ENCODE measurements around the gene CXCL10. TPM values are rescaled to one million over a fixed set of nuclear protein-coding genes. Genes with fewer than 3 reads are reported as not detected.
"Not testable (repeated sequence)": the region's sequence is repeated elsewhere in the genome, so short reads cannot be mapped to it uniquely, and the experiment has no call there.

Gene CXCL10
- total and polyA plus RNA-seq, 7 donors = 0.06 to 1.5 (median 0.23) TPM; not detected in 1

DNA sequence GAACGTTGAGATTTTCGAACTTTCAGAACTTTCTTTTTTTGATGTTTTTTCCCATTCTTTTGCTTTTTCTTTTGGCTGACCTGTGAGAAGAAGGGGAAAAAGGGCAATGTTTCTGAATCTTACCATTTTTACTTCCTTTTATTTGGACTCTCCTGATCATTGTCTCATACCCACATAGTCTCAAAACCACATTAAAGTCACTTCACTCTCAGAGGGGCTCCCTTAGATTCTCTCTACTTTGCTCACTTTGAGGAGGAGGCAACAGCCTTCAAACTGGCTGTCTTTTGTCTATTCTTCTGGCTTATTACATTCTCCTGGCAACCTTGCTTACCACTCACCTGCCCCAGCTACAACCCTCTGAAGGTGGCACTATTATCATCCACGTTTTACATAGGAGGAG, 19.7 kb downstream of the CXCL10 start:
- no peak overlapping the region for H3K4me3 ChIP-seq
- TF ChIP-seq, protein P1, sequence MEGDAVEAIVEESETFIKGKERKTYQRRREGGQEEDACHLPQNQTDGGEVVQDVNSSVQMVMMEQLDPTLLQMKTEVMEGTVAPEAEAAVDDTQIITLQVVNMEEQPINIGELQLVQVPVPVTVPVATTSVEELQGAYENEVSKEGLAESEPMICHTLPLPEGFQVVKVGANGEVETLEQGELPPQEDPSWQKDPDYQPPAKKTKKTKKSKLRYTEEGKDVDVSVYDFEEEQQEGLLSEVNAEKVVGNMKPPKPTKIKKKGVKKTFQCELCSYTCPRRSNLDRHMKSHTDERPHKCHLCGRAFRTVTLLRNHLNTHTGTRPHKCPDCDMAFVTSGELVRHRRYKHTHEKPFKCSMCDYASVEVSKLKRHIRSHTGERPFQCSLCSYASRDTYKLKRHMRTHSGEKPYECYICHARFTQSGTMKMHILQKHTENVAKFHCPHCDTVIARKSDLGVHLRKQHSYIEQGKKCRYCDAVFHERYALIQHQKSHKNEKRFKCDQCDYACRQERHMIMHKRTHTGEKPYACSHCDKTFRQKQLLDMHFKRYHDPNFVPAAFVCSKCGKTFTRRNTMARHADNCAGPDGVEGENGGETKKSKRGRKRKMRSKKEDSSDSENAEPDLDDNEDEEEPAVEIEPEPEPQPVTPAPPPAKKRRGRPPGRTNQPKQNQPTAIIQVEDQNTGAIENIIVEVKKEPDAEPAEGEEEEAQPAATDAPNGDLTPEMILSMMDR (IDR thresholded peaks at IDR 0.05) = no peak
- H3K27me3 ChIP-seq (ENCODE audit: insufficient read depth in 3 of 3, low read length in 2 of 3) = peaks cover 0 to 9% (median 0%) of the 10 kb centered on the region in 3 donors
- intact Hi-C loops (cut with DNase I) = no loop called here
- ATAC-seq (no peak), DNase-seq (no peak)
- H3K27ac ChIP-seq = peak overlapping the region; percentile 34
- no peaks in the 10 kb centered on the region for H3K4me1 ChIP-seq
- H3K9me3 ChIP-seq = no peaks in the 10 kb centered on the region
- H3K36me3 ChIP-seq (ENCODE audit: insufficient read depth in 1 of 2, low read depth in 1 of 2) = no peaks in the 10 kb centered on the region
- 80 to 82% (median 82%) methylated on average over 3 of the region's 3 CpGs for WGBS, 3 donors

DNA sequence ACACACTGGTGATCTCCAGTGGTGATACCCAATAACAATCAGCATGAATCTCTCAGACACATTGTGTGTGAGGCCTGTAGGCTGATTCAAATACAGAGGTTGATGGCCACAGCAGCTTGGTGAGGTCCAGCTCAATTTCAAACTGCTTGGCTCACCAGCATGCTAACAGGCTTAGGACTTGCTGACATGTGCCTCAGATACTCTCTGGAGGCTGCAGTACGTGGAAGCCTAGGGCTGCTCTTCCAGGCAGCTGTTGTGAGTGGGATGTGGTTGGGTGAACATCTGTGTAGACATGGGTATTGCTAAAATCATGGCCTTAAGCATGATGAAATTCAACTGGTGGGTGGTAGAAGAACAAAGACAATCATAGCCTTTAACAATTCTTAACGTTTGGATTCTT, 20.3 kb downstream of the CXCL10 start:
- TF ChIP-seq, protein P1 (IDR thresholded peaks at IDR 0.05) = no peak
- H3K27ac ChIP-seq = no peak overlapping the region
- ATAC-seq (peak; percentile 63 to 83 (median 68)), DNase-seq (peak in 1 of 2 donors; percentile 56)
- 28 to 51% (median 37%) methylated on average over 2 of the region's 2 CpGs for WGBS, 3 donors
- H3K9me3 ChIP-seq = no peaks in the 10 kb centered on the region
- no peak overlapping the region for H3K4me3 ChIP-seq
- H3K4me1 ChIP-seq = no peaks in the 10 kb centered on the region
- no peaks in the 10 kb centered on the region for H3K36me3 ChIP-seq (ENCODE audit: insufficient read depth in 1 of 2, low read depth in 1 of 2)
- intact Hi-C loops (cut with DNase I) = no loop called here
- peaks cover 0 to 9% (median 0%) of the 10 kb centered on the region in 3 donors for H3K27me3 ChIP-seq (ENCODE audit: insufficient read depth in 3 of 3, low read length in 2 of 3)

DNA sequence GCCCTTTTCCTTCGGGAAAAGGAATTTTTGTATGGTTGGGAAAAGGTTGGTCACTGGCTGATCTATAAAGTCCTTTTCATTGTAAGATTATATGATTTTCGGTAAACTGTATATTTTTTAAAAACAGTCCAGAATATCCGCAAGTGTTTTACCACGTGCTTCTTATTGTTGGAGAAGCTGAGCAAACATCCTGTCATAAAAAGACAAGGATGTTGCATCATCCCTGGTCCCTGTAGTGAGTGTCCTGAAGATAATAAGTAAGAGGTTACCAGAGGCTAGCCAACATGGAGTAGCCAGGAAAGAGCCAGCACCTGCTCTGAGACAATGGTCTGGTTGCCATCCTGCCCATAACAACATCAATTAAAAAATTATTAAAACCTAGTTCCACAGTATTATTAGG, 21.1 kb downstream of the CXCL10 start:
- Histone ChIP-seq H3K27ac (peak overlapping the region; percentile 23), H3K4me3 (no peak overlapping the region), H3K9me3 (no peaks in the 10 kb centered on the region), H3K27me3 (ENCODE audit: insufficient read depth in 3 of 3, low read length in 2 of 3) (peaks cover 0 to 9% (median 0%) of the 10 kb centered on the region in 3 donors), H3K4me1 (no peaks in the 10 kb centered on the region), H3K36me3 (ENCODE audit: insufficient read depth in 1 of 2, low read depth in 1 of 2) (no peaks in the 10 kb centered on the region)
- TF ChIP-seq, protein P1 (IDR thresholded peaks at IDR 0.05) = no peak
- DNase-seq (no peak), ATAC-seq (peak; percentile 39 to 75 (median 58))
- 72 to 77% (median 73%) methylated on average over 4 of the region's 4 CpGs for WGBS, 3 donors
- intact Hi-C loops (cut with DNase I) = no loop called here

DNA sequence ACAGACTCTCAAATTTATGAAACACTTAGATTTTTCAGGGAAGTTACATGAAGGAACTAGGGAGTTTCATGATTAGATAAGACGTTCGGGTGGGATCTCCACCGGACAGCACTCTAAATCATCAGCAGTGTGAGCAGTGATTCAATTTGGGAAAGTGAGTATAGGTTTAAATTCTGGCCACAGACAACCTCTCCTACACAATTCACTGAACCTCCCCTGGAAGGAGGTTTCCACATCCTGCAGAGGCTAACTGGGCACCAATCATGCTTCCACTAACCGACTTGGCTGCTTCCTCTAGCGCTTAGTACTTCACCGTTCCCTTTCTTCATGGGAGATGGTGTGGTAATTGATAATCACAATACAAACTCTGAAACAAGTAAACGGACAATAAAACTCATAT, 21.6 kb downstream of the CXCL10 start:
- no peaks in the 10 kb centered on the region for H3K36me3 ChIP-seq (ENCODE audit: insufficient read depth in 1 of 2, low read depth in 1 of 2)
- DNase-seq (no peak), ATAC-seq (no peak)
- TF ChIP-seq, protein P1 (IDR thresholded peaks at IDR 0.05) = no peak
- peaks cover 0 to 9% (median 0%) of the 10 kb centered on the region in 3 donors for H3K27me3 ChIP-seq (ENCODE audit: insufficient read depth in 3 of 3, low read length in 2 of 3)
- no peak overlapping the region for H3K4me3 ChIP-seq
- H3K4me1 ChIP-seq = no peaks in the 10 kb centered on the region
- intact Hi-C loops (cut with DNase I) = no loop called here
- H3K27ac ChIP-seq = peak overlapping the region; percentile 23
- no peaks in the 10 kb centered on the region for H3K9me3 ChIP-seq
- 77 to 85% (median 78%) methylated on average over 7 of the region's 7 CpGs for WGBS, 3 donors

DNA sequence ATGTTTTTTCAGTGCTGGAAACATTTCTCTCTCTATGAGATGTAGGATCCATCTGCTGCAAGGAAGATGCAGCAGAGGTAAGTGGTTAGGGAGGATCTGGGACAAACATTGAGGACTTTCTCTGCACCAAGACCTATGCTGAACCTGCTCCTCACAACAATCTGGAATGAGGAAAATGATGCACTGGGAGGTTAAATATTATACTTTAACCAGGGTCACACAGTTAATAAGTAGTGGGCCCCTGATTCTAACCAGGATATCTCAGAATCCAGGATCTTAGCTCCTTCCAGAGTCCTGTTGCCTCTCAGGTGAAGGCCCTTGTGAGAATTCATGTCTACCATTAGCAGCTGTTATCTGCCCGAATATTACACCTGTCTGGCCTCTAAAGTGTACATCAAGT, 23.0 kb downstream of the CXCL10 start:
- no peak overlapping the region for H3K27ac ChIP-seq
- DNase-seq (no peak), ATAC-seq (no peak)
- intact Hi-C loops (cut with DNase I) = no loop called here
- H3K4me3 ChIP-seq = no peak overlapping the region
- H3K36me3 ChIP-seq (ENCODE audit: insufficient read depth in 1 of 2, low read depth in 1 of 2) = no peaks in the 10 kb centered on the region
- no peaks in the 10 kb centered on the region for H3K9me3 ChIP-seq
- no peaks in the 10 kb centered on the region for H3K4me1 ChIP-seq
- H3K27me3 ChIP-seq (ENCODE audit: insufficient read depth in 3 of 3, low read length in 2 of 3) = peaks cover 0 to 9% (median 0%) of the 10 kb centered on the region in 3 donors
- TF ChIP-seq, protein P1 (IDR thresholded peaks at IDR 0.05) = no peak
- WGBS, 3 donors = 81 to 89% (median 84%) methylated on average over 1 of the region's 1 CpG

DNA sequence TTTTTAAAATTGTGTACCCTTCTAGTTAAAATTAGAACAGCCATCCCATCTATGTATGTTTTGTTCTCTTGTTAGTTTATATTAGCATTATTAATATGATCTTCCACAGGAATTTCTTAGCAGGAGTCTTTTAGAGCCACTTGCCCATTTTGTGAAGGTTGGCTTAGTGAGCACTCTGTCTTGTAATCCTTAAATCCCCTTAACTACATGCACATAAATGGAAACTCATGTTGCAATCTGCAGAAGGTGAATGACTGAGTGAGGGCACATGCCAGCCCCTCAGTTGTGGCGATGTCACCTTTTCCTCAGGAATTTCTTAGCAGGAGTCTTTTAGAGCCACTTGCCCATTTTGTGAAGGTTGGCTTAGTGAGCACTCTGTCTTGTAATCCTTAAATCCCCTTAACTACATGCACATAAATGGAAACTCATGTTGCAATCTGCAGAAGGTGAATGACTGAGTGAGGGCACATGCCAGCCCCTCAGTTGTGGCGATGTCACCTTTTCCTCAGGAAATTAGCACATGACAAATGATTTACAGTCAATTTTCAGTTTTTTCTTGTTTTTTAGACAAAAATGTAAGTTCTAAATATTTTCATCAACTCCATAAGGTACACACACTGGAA, 24.7 kb downstream of the CXCL10 start:
- H3K36me3 ChIP-seq (ENCODE audit: insufficient read depth in 1 of 2, low read depth in 1 of 2); DNase-seq; H3K9me3 ChIP-seq; H3K27me3 ChIP-seq (ENCODE audit: insufficient read depth in 3 of 3, low read length in 2 of 3); H3K4me1 ChIP-seq; H3K27ac ChIP-seq; ATAC-seq; H3K4me3 ChIP-seq: not testable (repeated sequence)
- WGBS, 3 donors = 74 to 83% (median 83%) methylated on average over 2 of the region's 2 CpGs
- intact Hi-C loops (cut with DNase I) = loop anchor here in 1 of 2 donors (2.0 to 10.0 kb wide), 2 partner anchors 68 to 306 kb away; partner anchors contain the start of gene STBD1
